ENCODE data around the gene PRKCE.

DNA sequence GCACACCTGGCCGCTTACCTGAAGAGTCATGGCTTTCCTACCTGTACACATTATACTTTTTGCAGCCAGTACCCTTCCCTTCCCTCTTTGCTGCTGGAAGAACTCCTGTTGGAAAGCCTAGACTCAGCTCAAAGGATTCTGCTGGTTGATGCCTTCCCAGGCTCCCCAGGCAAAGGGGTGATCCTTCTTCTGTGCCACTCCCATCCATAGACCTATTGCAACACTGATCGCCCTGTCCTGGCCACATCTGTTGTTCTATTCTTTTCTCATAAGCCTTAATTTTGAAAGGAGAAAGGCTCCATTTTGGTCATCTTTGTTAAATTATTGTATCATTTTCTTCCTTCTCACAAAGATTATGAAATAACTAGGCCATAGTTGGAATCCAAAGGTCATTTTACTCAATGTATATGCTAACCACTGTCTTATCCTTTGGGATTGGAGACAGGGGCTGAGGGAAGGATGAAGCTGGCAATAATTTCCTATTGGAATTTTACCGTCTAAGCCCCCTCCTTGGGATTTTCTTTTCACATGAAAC lies 3.4 kb upstream of the PRKCE start:
- no peak for TF ChIP-seq YY1 (IDR thresholded peaks at IDR 0.05; ENCODE audit: insufficient read depth, insufficient read length)
- no peak for TF ChIP-seq ZNF274 (IDR thresholded peaks at IDR 0.05; ENCODE audit: low read depth, low read length)
- TF ChIP-seq SUZ12 (IDR thresholded peaks at IDR 0.05; ENCODE audit: extremely low read depth, insufficient read depth, insufficient read length): no peak

Measured in NT2/D1 (cell line).